ENCODE data around the gene PRDM9.
"Not testable (repeated sequence)": the region's sequence is repeated elsewhere in the genome, so short reads cannot be mapped to it uniquely, and the experiment has no call there.

The PRDM9 gene

DNA sequence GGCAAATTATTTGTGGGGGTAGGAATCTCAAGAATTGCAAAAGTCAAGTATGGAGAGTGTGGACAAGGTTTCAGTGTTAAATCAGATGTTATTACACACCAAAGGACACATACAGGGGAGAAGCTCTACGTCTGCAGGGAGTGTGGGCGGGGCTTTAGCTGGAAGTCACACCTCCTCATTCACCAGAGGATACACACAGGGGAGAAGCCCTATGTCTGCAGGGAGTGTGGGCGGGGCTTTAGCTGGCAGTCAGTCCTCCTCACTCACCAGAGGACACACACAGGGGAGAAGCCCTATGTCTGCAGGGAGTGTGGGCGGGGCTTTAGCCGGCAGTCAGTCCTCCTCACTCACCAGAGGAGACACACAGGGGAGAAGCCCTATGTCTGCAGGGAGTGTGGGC, 19.2 kb downstream of the PRDM9 start:
- DNase-seq (ENCODE audit: extremely low read depth in 1 of 2, low read depth in 1 of 2) = not testable (repeated sequence)

DNA sequence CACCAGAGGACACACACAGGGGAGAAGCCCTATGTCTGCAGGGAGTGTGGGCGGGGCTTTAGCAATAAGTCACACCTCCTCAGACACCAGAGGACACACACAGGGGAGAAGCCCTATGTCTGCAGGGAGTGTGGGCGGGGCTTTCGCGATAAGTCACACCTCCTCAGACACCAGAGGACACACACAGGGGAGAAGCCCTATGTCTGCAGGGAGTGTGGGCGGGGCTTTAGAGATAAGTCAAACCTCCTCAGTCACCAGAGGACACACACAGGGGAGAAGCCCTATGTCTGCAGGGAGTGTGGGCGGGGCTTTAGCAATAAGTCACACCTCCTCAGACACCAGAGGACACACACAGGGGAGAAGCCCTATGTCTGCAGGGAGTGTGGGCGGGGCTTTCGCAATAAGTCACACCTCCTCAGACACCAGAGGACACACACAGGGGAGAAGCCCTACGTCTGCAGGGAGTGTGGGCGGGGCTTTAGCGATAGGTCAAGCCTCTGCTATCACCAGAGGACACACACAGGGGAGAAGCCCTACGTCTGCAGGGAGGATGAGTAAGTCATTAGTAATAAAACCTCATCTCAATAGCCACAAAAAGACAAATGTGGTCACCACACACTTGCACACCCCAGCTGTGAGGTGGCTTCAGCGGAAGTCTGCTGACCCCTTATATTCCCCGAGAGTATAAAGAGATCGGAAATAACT, 20.0 kb downstream of the PRDM9 start:
- DNase-seq (ENCODE audit: extremely low read depth in 1 of 2, low read depth in 1 of 2) = not testable (repeated sequence)

DNA sequence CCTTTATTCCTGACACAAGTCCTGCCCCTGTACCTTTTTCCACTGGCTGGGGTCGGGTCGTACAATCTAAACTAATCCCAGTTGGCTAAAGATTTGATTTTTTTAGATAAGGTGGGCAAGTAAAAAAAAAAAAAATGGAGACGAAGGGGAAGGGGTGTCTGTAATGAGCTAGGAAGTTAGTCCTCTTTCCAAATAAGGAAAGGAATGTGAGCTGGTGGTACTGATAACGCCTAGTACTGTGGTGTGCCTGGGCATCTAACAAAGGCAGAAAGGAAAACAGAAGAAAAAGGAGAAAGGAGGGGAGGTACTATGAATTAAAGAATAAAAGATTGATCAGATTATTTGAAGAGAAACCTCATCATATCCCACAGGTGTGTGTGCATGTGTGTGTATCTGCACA, 21.3 kb downstream of the PRDM9 start:
- no peak for DNase-seq (ENCODE audit: extremely low read depth in 1 of 2, low read depth in 1 of 2)

DNA sequence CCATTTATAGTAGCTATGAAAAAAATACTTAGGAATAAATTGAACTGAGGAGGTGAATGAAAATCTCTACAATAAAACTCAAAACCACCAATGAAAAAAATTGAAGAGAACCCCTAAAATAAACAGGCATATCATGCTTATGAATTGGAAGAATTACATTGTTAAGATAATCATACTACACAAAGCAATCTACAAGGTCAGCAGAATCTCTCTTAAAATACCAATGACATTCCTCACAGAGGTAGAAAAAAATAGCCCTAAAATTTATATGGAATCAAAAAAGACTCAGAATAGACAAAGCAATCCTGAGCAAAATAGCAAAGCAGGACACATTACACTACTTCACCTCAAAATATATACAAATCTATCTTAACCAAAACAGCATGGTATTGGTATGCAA, 23.2 kb downstream of the PRDM9 start:
- no peak for DNase-seq (ENCODE audit: extremely low read depth in 1 of 2, low read depth in 1 of 2)

DNA sequence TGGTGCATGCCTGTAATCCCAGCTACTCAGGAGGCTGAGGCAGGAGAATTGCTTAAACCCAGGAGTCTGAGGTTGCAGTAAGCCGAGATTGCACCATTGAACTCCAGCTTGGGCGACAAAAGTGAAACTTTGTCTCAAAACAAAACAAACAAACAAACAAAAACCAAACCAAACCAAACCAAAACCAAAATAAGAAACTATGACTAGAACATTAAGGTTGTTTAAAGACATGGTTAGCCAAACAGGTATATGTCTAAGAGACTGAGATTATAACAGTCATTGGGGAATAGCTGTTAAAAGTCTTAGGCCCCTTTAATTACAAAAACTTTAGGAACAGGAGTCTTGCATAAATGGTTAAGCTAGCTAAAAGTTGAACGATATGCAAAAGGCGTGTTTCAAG, 63.6 kb downstream of the PRDM9 start:
- DNase-seq (ENCODE audit: extremely low read depth in 1 of 2, low read depth in 1 of 2) = no peak

Data from stimulated activated CD8-positive, alpha-beta memory T cell treated with anti-CD3 and anti-CD28 coated beads, Interleukin-7, amount 100 ng/mL, for 48 hours (primary cell).